Esophagus muscularis mucosa (tissue), 4 donors: ENCODE results near the gene IL22.

Experiments
- EP300 ChIP-seq: sonication (generic); formaldehyde crosslinking; IDR thresholded peaks from one replicate; pipeline ENCODE4 v1.6.1; 2017; ENCODE audit warnings: antibody characterized with exemption
- POLR2A ChIP-seq: fragments of 450-650 bp; IDR thresholded peaks from one replicate; pipeline ENCODE4 v1.6.1; 2017; ENCODE audit warnings: antibody characterized with exemption, moderate library complexity, mild to moderate bottlenecking, low read depth
- POLR2AphosphoS5 ChIP-seq, 2 donors: sonication (generic); formaldehyde crosslinking; IDR thresholded peaks; one replicate each; pipeline ENCODE4 v1.6.1; 2017; ENCODE audit warnings: antibody characterized with exemption in 2 of 2
- TF ChIP-seq, protein P1 (sequence below), 3 experiments: fragments of 200-600 bp in 2 of 3; fragments of 450-650 bp in 1 of 3; sonication (generic) in 2 of 3; IDR thresholded peaks; one replicate each; pipeline ENCODE4 v1.5.1; 2017 to 2019; ENCODE audit warnings: antibody characterized with exemption in 3 of 3, mild to moderate bottlenecking in 2 of 3, moderate library complexity in 1 of 3

DNA sequence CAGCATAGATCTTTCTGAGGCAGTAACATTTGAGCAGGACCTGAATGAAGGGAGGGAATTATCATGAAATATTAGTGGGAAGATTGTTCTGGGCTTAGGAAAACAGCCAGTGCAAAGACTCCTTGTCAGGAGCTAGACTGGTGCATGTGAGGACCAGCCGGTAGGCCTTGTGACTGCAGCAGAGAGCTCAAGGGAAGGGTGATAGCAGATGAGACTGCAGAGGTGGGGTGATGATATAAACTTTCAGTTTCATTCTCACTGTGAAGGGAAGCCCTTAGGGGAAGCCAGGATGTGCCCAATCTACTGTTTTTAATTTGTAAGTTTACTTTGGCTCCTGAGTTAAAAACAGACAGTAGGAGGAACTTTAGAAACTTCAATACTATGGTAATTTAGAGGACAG lies 12.4 kb downstream of the IL22 start:
- TF ChIP-seq, protein P1, sequence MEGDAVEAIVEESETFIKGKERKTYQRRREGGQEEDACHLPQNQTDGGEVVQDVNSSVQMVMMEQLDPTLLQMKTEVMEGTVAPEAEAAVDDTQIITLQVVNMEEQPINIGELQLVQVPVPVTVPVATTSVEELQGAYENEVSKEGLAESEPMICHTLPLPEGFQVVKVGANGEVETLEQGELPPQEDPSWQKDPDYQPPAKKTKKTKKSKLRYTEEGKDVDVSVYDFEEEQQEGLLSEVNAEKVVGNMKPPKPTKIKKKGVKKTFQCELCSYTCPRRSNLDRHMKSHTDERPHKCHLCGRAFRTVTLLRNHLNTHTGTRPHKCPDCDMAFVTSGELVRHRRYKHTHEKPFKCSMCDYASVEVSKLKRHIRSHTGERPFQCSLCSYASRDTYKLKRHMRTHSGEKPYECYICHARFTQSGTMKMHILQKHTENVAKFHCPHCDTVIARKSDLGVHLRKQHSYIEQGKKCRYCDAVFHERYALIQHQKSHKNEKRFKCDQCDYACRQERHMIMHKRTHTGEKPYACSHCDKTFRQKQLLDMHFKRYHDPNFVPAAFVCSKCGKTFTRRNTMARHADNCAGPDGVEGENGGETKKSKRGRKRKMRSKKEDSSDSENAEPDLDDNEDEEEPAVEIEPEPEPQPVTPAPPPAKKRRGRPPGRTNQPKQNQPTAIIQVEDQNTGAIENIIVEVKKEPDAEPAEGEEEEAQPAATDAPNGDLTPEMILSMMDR (IDR thresholded peaks at IDR 0.05), result no peak
- no peak for TF ChIP-seq EP300
- TF ChIP-seq POLR2A, result no peak
- TF ChIP-seq POLR2AphosphoS5 (IDR thresholded peaks at IDR 0.05), result peak in 1 of 2 donors; percentile 56
